HL-60/S4 (cell line): Measurements from ENCODE around the gene PCDH19.
"Not testable (repeated sequence)": the region's sequence is repeated elsewhere in the genome, so short reads cannot be mapped to it uniquely, and the experiment has no call there.

Experiments used
- in situ Hi-C: fragments of 300-500 bp; cut with MboI; formaldehyde crosslinking; loops from 2 replicates; pipeline ENCODE4 v1.14.3; 2022; ENCODE audit warnings: low sequenced_read_pairs

The PCDH19 gene, protein sequence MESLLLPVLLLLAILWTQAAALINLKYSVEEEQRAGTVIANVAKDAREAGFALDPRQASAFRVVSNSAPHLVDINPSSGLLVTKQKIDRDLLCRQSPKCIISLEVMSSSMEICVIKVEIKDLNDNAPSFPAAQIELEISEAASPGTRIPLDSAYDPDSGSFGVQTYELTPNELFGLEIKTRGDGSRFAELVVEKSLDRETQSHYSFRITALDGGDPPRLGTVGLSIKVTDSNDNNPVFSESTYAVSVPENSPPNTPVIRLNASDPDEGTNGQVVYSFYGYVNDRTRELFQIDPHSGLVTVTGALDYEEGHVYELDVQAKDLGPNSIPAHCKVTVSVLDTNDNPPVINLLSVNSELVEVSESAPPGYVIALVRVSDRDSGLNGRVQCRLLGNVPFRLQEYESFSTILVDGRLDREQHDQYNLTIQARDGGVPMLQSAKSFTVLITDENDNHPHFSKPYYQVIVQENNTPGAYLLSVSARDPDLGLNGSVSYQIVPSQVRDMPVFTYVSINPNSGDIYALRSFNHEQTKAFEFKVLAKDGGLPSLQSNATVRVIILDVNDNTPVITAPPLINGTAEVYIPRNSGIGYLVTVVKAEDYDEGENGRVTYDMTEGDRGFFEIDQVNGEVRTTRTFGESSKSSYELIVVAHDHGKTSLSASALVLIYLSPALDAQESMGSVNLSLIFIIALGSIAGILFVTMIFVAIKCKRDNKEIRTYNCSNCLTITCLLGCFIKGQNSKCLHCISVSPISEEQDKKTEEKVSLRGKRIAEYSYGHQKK (N-terminal part only)

GRCh38 chrX:100409610-100410590 is at the start of gene PCDH19:
Gene PCDH19, minus strand, starts transcription at chrX:100410273. Its CDS starts 1,676 bp downstream, at chrX:100408597.
- in situ Hi-C loops, result no loop called here

DNA sequence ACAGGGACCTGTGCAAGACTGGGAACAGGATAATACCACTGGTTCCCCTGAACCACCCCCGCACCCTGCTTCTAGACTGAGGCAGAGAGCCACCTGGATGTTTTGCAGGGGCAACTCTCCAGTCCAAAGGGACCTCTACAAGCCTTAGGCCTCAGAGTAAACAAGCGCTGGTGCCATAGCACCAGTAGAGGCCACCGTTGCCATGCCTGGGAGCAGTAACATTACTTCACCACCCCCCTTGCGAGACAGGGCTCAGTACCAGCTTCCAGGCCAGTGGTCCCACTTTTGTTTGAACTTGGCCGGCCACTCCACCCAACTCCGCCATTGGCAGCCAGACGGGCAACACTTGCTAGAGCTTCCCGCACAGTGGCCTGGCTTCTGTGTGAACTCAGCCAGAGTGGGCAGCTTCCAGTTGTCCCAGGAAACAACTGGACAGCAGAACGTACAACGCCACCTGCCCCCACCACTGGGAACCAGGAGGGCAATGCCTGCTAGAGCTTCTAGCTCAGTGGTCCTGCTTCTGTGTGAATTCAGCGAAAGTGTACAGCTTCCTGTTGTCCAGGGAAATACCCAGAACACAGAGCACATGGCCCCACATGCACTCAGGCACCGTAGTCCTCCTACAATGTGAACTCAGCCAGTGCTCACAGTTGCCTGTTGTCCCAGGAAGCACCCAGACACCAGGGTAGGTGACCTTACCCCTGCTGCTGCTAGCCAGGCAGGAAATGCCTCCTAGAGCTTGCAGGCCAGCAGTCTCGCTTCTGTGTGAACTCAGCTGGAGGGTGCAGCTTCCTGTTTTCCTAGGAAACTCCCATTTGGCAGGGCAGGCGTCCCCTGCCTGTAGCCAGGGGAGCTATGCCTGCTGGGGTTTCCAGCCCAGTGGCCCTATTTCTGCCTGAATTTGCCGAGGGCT is 39.9 kb upstream of the PCDH19 start:
- in situ Hi-C loops, result no loop called here

DNA sequence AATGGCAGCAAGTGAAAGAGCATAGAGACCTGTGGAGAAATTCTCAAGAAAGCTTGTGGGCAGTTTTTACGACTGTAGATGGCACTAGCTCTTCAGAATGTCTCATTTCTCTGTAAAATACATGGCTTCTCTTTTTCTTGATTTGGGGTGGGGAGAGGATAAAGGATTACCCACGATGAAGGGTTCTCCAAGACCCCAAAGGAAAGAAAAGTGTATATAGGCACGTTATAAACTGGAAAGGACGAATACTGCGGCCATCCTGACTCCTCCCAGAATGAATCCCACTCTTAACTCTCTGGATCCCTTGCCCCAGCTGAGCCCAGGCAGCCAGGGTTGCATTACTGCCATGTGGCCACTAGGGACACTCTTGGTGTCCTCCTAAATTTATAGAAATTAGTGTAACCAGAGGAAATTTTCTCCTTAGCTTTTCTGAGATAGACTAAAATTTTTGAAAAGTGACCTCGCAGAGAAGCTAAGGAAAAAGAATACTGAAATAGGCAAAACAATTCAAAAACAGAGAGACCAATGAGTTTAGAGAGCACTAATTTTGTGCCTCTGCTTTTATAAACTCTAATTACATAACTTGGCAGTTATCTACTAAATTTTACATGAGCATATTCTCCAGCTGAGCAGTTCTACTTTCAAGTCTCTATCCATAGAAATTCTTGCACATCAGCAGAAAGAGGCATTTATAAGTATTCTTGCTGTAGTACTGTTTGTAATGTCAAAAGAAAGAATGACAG is 37.8 kb upstream of the PCDH19 start:
- in situ Hi-C loops, result no loop called here

DNA sequence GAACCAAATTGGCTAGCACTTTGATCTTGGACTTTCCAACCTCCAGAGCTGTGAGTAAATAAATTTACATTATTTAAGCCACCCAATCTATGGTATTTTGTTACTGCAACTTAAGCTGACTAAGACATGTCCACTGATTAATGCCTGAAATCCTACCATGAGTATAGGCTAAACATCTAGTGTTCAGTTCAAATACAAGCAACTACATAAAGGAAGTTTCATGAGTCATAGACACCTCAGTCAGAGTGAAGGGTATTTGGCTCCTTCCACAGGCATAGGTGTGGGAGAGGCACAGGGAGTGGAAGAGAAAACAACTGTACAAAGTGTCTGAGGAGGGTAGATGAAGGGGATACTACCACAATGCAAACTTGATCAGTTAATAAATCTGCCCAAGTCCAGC is 35.5 kb upstream of the PCDH19 start:
- in situ Hi-C loops, result no loop called here

- in situ Hi-C loops, result not testable (repeated sequence)
These were observed 31.2 kb upstream of the PCDH19 start for GRCh38 chrX:100441321-100441720.

DNA sequence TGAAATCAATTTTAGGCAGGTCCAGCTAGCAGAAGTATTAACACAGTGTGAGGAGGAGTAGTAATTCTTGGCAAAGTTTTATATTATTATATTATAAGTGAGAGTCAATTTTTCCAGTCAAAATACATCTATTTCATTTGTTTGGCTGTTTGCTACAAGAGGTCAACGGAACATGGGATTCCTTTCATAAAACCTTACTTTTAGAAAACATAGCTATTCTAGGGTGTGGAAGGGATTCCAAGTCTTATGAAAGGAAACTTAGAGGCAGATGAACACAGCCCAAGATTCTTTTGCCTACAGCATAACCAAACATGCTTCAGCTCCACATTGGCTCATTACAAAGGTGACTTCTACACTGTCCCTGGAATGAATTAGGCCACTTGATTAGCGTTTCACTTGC is 29.9 kb upstream of the PCDH19 start:
- in situ Hi-C loops, result no loop called here

DNA sequence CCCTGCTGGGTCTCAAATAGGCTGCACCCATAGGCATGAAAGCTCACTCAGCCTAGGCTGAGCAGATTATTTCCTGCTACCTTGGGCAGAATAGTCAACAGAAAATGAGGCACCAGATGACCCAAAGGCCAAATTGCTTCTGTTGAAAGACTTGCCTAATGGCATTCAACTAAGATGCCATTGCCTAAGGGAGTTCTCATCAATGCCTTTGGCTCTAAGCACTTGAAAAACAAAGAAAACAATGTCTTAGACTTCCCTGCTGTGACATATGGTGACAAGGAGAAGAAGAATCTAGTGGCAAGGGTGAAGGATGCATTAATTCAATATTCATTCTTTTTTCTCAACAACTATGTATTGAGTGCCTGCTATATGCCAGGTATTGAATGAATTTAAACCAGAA is 25.7 kb upstream of the PCDH19 start:
- in situ Hi-C loops, result no loop called here

DNA sequence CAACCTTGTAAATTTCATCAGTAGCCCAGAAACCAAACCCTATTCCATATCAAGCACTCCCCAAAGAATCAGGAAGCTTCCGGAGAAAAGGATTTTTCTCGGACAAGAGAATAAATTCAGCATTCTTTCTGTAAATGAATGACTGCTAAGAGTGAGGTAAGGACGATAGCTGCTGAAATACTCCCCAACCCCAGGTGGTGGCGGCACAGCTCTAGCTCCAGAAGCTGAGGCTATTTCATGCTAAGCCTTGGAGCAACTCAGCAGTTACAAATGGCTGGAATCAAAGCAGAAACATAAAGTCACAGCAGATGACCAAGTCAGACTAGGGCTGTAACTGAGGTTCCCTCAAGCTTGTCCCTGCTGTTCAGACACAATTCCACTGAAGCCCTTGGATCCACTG is 13.9 kb upstream of the PCDH19 start:
- in situ Hi-C loops, result no loop called here

- in situ Hi-C loops, result no loop called here
These were observed 8.5 kb upstream of the PCDH19 start for GRCh38 chrX:100418556-100418955.

- in situ Hi-C loops, result no loop called here
These were observed 7.6 kb upstream of the PCDH19 start for GRCh38 chrX:100417681-100418080.

DNA sequence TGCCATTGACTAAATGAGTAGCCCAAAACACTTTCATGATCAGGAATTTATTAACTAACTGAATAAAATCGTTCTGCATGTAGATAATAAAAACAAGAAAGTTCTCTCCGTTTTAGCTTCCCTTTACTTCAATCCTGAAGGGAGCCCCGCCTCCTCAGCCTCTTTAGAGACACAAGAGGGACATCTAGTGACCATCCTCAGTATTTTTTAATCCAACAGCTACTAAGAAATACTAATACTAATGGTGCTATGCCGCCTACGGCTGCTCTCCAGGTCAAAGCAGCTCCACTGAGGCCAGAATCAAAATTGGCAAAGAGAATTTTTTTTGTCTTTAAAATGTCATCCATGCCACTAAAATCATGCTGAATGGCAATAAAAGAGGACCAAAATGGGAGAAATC is 3.2 kb upstream of the PCDH19 start:
- in situ Hi-C loops, result no loop called here

GRCh38 chrX:100411802-100412715 is 2.0 kb upstream of the PCDH19 start:
- in situ Hi-C loops, result no loop called here

DNA sequence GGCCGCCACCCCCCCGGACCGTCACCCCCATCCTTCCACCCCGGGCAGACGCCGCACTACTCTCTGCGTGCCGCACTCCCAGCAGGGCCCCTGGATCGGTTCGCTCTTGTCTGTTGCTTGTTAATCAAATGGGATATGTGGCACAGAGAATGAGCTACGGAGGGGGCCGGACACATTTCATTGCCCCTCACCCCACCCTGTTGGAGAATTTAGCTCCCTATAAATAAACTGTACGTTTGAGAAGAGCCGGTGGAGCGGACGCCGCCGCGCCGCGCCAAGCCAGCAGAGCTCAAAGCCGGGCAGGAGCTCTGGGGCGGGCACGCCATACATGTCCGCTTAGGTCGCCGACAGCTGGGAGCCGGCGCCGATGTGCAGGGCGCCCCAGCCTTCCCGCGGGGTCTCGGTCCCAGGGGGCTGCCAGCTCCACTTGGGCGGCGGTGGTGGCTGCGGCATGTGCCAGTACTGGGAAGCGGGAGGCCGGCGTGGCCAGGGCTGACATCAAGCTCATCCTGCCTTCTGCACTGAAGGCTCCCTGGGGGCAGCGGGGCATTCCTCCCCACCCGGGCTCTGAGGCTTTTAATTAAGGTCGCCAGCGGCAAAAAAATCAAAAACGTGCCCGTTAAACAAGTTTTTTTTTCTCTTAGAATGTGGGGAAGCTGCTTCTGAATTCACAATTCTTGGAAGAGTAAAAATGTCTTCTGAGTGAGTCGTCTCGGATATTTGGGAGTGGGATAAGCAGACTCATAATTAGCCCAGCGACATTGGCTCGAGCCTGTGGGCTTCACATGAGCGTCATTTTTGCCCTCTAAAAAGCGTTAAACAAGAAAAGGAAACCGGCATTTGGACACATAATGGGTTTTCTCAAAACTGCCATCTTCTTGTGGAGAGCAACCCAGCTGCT is 1.1 kb upstream of the PCDH19 start:
- in situ Hi-C loops, result no loop called here

GRCh38 chrX:100408713-100409609 is 1.1 kb downstream of the PCDH19 start:
- in situ Hi-C loops, result no loop called here

- in situ Hi-C loops, result no loop called here
These were observed 2.0 kb downstream of the PCDH19 start for GRCh38 chrX:100407784-100408712.
